ENCODE results near the gene CARD6. TPM values are rescaled to one million over a fixed set of nuclear protein-coding genes. Genes with fewer than 3 reads are reported as not detected.
A peak's percentile ranks its signal among the peaks of the same experiment; 100 is the strongest.

CARD6 gene
- total and polyA plus RNA-seq, 2 donors (not counting 1 experiment from before 2014, with no cell fraction given), result 0.72 to 2.7 TPM

DNA sequence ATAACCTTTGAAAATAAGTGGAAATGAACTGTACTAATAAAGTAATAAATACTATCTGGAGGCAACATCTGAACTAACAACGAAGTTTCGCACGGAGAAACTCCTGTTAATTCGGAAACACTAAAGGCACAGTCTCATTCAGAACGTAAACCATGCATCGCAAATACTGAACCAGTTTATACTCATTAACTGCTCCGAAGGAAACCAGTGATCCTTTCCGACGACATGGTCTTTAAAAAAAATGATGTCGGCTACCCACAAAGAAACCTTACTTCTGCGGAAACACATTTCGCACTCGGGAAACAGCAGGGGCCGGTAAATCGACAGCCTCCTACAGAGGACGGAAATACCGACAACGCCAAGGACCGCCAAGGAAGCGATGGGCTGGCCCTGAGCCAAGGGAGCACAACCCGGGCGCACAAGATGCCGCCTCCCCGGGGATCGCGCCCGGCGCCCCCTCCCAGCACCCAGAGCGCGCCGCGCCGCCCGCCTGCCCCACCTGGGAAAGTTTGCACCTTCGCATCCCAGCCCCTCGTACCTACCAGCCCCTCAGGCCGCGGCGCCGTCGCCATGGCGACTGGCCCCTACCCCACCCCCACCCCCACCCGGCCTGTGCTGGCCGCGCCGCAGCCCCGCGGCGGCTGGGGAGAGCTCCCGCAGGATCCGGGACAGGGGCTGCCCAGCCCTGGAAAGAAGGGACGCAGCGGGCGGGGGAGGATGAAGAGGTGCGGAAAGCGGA lies 43.7 kb upstream of the CARD6 start:
- H3K4me1 Mint-ChIP-seq, result peaks cover 42% of the 10 kb centered on the region
- H2AFZ ChIP-seq (ENCODE audit: insufficient read depth, low read depth, low read length, poor library complexity, severe bottlenecking), result peak overlapping the region; percentile 95
- H3K4me1 ChIP-seq (ENCODE audit: control insufficient read depth in 2 of 2, insufficient read depth in 2 of 2, low read length in 2 of 2), result peaks cover 15 to 23% of the 10 kb centered on the region in 2 donors
- peak; percentile 39 for ATAC-seq (ENCODE audit: low read depth)
- H3K9me3 Mint-ChIP-seq (ENCODE audit: insufficient read depth), result no peaks in the 10 kb centered on the region
- TF ChIP-seq, protein P1, sequence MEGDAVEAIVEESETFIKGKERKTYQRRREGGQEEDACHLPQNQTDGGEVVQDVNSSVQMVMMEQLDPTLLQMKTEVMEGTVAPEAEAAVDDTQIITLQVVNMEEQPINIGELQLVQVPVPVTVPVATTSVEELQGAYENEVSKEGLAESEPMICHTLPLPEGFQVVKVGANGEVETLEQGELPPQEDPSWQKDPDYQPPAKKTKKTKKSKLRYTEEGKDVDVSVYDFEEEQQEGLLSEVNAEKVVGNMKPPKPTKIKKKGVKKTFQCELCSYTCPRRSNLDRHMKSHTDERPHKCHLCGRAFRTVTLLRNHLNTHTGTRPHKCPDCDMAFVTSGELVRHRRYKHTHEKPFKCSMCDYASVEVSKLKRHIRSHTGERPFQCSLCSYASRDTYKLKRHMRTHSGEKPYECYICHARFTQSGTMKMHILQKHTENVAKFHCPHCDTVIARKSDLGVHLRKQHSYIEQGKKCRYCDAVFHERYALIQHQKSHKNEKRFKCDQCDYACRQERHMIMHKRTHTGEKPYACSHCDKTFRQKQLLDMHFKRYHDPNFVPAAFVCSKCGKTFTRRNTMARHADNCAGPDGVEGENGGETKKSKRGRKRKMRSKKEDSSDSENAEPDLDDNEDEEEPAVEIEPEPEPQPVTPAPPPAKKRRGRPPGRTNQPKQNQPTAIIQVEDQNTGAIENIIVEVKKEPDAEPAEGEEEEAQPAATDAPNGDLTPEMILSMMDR (IDR thresholded peaks at IDR 0.05), result no peak
- TF ChIP-seq EZH2 (IDR thresholded peaks at IDR 0.05; ENCODE audit: borderline replicate concordance, insufficient read depth, low read depth, low read length, poor library complexity, severe bottlenecking), result no peak
- H3K27ac Mint-ChIP-seq, result peak overlapping the region; percentile 94
- H3K4me2 ChIP-seq (replicated peaks; ENCODE audit: low read depth, low read length, poor library complexity, severe bottlenecking), result peak overlapping the region; percentile 75
- peaks cover 27% of the 10 kb centered on the region for H4K20me1 ChIP-seq (ENCODE audit: control insufficient read depth, insufficient read depth, low read length, poor library complexity, severe bottlenecking)
- peak overlapping the region; percentile 82 for H3K4me3 Mint-ChIP-seq
- under 1% methylated on average over 54 of the region's 56 CpGs for WGBS (ENCODE audit: insufficient coverage)
- ChIA-PET CTCF (interaction anchor here (0.6 to 1.3 kb wide), 3 partner anchors 9 to 41 kb away, joined by 3 read pairs; partner anchors contain the start of gene TTC33), POLR2A (interaction anchor here (1.1 to 1.5 kb wide), 4 partner anchors 35 to 59 kb away, joined by 3 to 5 read pairs (median 4); partner anchors contain the start of gene RPL37)
- peak overlapping the region; percentile 91 for H3K9ac ChIP-seq (ENCODE audit: low read length)
- H3K79me2 ChIP-seq (ENCODE audit: control insufficient read depth, insufficient read depth, low read length), result peaks cover 56% of the 10 kb centered on the region
- intact Hi-C loops (cut with micrococcal nuclease), result loop anchor here (1.0 kb wide), 4 partner anchors 38 to 1723 kb away; partner anchors contain the start of genes FBXO4, RICTOR, RPL37 and TTC33
- no peaks in the 10 kb centered on the region for H3K9me3 ChIP-seq (ENCODE audit: control extremely low read depth in 1 of 3, control insufficient read depth in 2 of 3, insufficient read depth in 1 of 3, low read length in 2 of 3)
- H3K27ac ChIP-seq (ENCODE audit: low read length in 2 of 2), result peak overlapping the region; percentile 82 to 83
- H3K27me3 Mint-ChIP-seq, result no peaks in the 10 kb centered on the region
- DNase-seq, result peak; percentile 78
- peaks cover 1 to 3% of the 10 kb centered on the region in 2 experiments for H3K36me3 ChIP-seq (replicated peaks in 1 of 2; ENCODE audit: control extremely low read depth in 1 of 2, control insufficient read depth in 1 of 2, extremely low read depth in 1 of 2, insufficient read depth in 2 of 2, low read length in 1 of 2)
- H3K27me3 ChIP-seq (replicated peaks in 1 of 4; ENCODE audit: control extremely low read depth in 1 of 4, control insufficient read depth in 3 of 4, insufficient read depth in 4 of 4, low read length in 3 of 4), result no peaks in the 10 kb centered on the region
- peak overlapping the region; percentile 57 to 98 (median 82) for H3K4me3 ChIP-seq (ENCODE audit: control extremely low read depth in 1 of 5, extremely low read depth in 1 of 5, insufficient read depth in 1 of 5, low read depth in 2 of 5, low read length in 4 of 5)

All from B cell (primary cell).